ENCODE data around the gene ARHGEF38.

- TF ChIP-seq POLR2A (IDR thresholded peaks at IDR 0.05) = peak; percentile 72
- no peak for TF ChIP-seq CTCF (IDR thresholded peaks at IDR 0.05)
- TF ChIP-seq EP300 (IDR thresholded peaks at IDR 0.05) = no peak
These were observed 156.0 kb downstream of the ARHGEF38 start, which contains the start of the genes GSTCD and INTS12 for GRCh38 chr4:105708181-105709080.

All from ovary (tissue), 3 donors.